ENCODE measurements around the gene PSME1. TPM values are rescaled to one million over a fixed set of nuclear protein-coding genes. Genes with fewer than 3 reads are reported as not detected.
A peak's percentile ranks its signal among the peaks of the same experiment; 100 is the strongest.

Gene PSME1
- total RNA-seq, 1 donor from 2014 or later = 385 TPM

GRCh38 chr14:24093207-24093900 is 42.6 kb upstream of the PSME1 start:
- peak overlapping the region; percentile 94 for H3K4me3 ChIP-seq (ENCODE audit: low read depth, low read length)
- no peak for DNase-seq (ENCODE audit: low read depth)
- no peak for TF ChIP-seq CTCF (conservative IDR thresholded peaks at IDR 0.05; ENCODE audit: low read depth, low read length)

GRCh38 chr14:24093901-24094840 is 41.8 kb upstream of the PSME1 start, which contains the start of gene PCK2:
PCK2 (plus strand) TSS chr14:24094311; CDS start chr14:24094406, 95 bp downstream.
- peak; percentile 24 for TF ChIP-seq CTCF (conservative IDR thresholded peaks at IDR 0.05; ENCODE audit: low read depth, low read length)
- peak within 1 kb of the TSS; percentile 94 for H3K4me3 ChIP-seq (ENCODE audit: low read depth, low read length)
- no peak for DNase-seq (ENCODE audit: low read depth)

GRCh38 chr14:24094841-24095270 is 41.1 kb upstream of the PSME1 start:
- no peak for TF ChIP-seq CTCF (conservative IDR thresholded peaks at IDR 0.05; ENCODE audit: low read depth, low read length)
- no peak for DNase-seq (ENCODE audit: low read depth)
- peak overlapping the region; percentile 94 for H3K4me3 ChIP-seq (ENCODE audit: low read depth, low read length)

GRCh38 chr14:24095271-24096068 is 40.5 kb upstream of the PSME1 start:
- DNase-seq (ENCODE audit: low read depth) = no peak

GRCh38 chr14:24096545-24097181 is 39.3 kb upstream of the PSME1 start:
- TF ChIP-seq CTCF (conservative IDR thresholded peaks at IDR 0.05; ENCODE audit: low read depth, low read length) = no peak
- DNase-seq (ENCODE audit: low read depth) = no peak
- H3K4me3 ChIP-seq (ENCODE audit: low read depth, low read length) = no peak overlapping the region

More at GRCh38 chr14:24095271-24096068, 40.5 kb upstream of the PSME1 start:
- peak overlapping the region; percentile 94 for H3K4me3 ChIP-seq (ENCODE audit: low read depth, low read length)
- no peak for TF ChIP-seq CTCF (conservative IDR thresholded peaks at IDR 0.05; ENCODE audit: low read depth, low read length)

All from epithelial cell of proximal tubule (primary cell).